ENCODE data around the gene WNK4.
"Not testable (repeated sequence)": the region's sequence is repeated elsewhere in the genome, so short reads cannot be mapped to it uniquely, and the experiment has no call there.

Gene WNK4

DNA sequence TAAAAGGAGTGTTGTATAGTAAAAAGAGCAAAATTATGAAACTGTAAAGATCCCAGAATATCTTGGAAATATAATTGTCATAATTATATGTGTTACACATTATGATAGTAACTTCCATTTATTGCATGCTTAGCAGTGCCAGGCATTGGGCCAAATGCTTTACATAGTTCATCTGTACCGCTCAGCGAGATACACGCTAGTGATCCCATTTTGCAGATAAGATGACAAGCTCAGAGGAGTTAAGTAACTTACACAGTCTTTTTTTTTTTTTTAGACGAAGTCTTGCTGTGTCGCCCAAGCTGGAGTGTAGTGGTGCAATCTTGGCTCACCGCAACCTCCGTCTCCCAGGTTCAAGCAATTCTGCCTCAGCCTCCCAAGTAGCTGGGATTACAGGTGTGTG is 28.8 kb upstream of the WNK4 start:
- H3K36me3 ChIP-seq (ENCODE audit: insufficient read depth, low read length) = no peaks in the 10 kb centered on the region
- H3K4me3 ChIP-seq (ENCODE audit: low read depth, low read length) = no peak overlapping the region
- H3K27me3 ChIP-seq (ENCODE audit: insufficient read depth, low read length) = no peaks in the 10 kb centered on the region
- no peak overlapping the region for H2AFZ ChIP-seq (ENCODE audit: low read length, unreplicated experiment)
- H3K27ac ChIP-seq (ENCODE audit: low read depth, low read length) = no peak overlapping the region
- H3K79me2 ChIP-seq (ENCODE audit: control insufficient read depth, insufficient read depth, low read length, unreplicated experiment) = no peaks in the 10 kb centered on the region
- H3K4me1 ChIP-seq (ENCODE audit: control insufficient read depth, insufficient read depth, low read length, unreplicated experiment) = peaks cover 6% of the 10 kb centered on the region

DNA sequence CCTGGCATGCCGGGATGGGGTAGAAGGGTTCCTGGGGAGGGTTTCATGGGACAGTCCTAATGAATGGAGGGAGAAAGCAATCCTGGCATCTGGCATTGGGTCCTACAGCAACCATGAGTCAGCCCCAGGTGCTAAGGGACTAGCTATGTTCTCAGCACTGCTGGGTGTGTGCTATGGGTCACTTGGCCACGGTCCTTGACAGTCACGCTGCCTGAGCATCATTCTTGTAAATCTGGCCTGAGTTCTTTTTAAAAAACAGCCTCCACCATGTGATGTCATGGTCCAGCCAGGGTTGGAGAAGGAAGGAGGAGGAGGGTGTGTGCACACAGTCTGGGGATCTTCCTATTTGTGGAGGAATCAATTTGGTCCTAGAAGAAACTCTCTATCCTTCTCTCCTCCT is 25.6 kb upstream of the WNK4 start:
- H3K79me2 ChIP-seq (ENCODE audit: control insufficient read depth, insufficient read depth, low read length, unreplicated experiment) = no peaks in the 10 kb centered on the region
- no peak overlapping the region for H3K27ac ChIP-seq (ENCODE audit: low read depth, low read length)
- no peaks in the 10 kb centered on the region for H3K36me3 ChIP-seq (ENCODE audit: insufficient read depth, low read length)
- H3K27me3 ChIP-seq (ENCODE audit: insufficient read depth, low read length) = peaks cover 12% of the 10 kb centered on the region
- no peak overlapping the region for H3K4me3 ChIP-seq (ENCODE audit: low read depth, low read length)
- H3K4me1 ChIP-seq (ENCODE audit: control insufficient read depth, insufficient read depth, low read length, unreplicated experiment) = no peaks in the 10 kb centered on the region
- no peak overlapping the region for H2AFZ ChIP-seq (ENCODE audit: low read length, unreplicated experiment)

DNA sequence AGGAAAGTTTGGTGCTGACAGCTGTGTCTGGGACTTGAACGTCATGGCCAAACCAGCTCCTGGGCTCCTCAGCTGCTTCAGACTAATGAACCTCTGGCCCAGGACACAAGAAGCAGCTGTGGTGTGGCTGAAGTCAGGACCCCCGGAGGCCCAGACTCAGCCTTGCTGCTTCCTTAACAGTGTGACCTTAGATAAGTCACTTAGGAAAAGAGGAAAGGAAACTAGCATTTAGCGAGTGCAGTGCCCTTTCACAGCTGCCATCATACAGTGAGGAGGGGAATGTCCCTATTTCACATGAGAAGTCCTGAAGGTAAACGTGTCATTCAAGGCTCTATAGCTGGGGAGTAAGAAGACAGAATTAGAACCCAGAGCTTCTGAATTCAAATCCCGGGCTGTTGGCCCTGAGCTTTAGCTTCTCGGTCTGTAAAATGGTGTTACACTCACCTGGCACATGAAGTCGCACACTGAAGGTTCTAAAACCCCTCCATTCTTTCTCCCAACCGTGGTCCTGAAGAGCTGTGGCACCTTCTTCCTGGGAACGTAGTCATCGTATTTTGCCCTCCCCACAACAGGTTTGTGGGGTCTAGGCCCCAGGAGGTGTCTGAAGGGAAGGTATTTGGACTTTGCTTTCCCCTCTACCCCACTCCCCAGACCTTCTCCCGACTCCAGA is 20.3 kb upstream of the WNK4 start:
- Histone ChIP-seq H3K79me2 (ENCODE audit: control insufficient read depth, insufficient read depth, low read length, unreplicated experiment) (no peaks in the 10 kb centered on the region), H2AFZ (ENCODE audit: low read length, unreplicated experiment) (peak overlapping the region; percentile 50), H3K4me1 (ENCODE audit: control insufficient read depth, insufficient read depth, low read length, unreplicated experiment) (peaks cover 6% of the 10 kb centered on the region), H3K36me3 (ENCODE audit: insufficient read depth, low read length) (no peaks in the 10 kb centered on the region), H3K27me3 (ENCODE audit: insufficient read depth, low read length) (peaks cover 37% of the 10 kb centered on the region), H3K4me3 (ENCODE audit: low read depth, low read length) (no peak overlapping the region), H3K27ac (ENCODE audit: low read depth, low read length) (no peak overlapping the region)

DNA sequence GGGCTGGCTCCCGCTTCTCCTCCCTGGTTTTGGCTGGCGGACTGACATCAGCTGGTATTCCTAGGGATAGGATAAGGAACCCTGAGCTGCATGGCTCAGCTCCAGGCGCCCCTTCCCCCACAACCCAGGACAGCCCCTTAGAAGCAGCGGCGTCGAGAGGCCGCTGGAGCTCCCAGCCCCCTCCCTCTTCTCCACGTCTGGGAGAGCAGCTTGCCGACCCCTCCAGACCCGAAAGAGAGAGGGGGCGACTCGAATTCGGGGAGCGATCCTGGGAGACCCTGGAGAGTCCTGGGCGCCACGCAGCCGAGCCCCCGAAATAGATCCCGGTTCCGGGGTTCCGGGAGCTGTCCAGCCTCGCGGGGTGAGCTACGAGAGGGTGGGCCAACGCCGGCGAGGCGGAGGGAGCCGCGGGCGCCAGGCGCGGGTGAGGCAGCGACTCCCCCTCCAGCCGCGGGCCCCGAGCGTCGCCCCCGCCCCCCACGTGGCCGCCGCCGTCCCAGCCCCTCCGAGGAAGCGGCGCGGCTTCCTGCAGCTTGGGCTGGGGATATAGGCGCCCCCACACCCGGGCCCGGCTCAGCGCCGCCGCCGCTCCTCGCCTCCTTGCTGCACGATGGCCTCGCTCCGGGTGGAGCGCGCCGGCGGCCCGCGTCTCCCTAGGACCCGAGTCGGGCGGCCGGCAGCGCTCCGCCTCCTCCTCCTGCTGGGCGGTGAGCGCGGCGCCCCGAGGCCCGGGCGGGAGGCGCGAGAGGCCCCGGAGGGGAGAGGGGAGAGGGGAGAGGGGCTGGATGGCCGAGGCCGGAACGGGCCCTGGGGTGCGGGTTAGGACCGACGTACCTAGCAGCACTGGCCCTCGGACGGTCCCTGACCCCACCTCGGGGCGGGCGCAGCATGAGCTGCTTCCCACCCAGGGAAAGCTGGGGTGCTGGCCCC is 19.5 kb upstream of the WNK4 start, which contains the start of gene RAMP2:
Gene RAMP2, plus strand, starts transcription at position 576 of the 930 bp plus-strand sequence. Its CDS starts 35 bp downstream, at position 611.
- Histone ChIP-seq H3K79me2 (ENCODE audit: control insufficient read depth, insufficient read depth, low read length, unreplicated experiment) (no peaks in the 10 kb centered on the region), H3K36me3 (ENCODE audit: insufficient read depth, low read length) (no peaks in the 10 kb centered on the region), H3K27me3 (ENCODE audit: insufficient read depth, low read length) (peaks cover 37% of the 10 kb centered on the region), H3K4me3 (ENCODE audit: low read depth, low read length) (peak within 1 kb of the TSS; percentile 75), H3K27ac (ENCODE audit: low read depth, low read length) (no peak within 1 kb of the TSS), H3K4me1 (ENCODE audit: control insufficient read depth, insufficient read depth, low read length, unreplicated experiment) (peaks cover 6% of the 10 kb centered on the region), H2AFZ (ENCODE audit: low read length, unreplicated experiment) (peak within 1 kb of the TSS; percentile 50)

DNA sequence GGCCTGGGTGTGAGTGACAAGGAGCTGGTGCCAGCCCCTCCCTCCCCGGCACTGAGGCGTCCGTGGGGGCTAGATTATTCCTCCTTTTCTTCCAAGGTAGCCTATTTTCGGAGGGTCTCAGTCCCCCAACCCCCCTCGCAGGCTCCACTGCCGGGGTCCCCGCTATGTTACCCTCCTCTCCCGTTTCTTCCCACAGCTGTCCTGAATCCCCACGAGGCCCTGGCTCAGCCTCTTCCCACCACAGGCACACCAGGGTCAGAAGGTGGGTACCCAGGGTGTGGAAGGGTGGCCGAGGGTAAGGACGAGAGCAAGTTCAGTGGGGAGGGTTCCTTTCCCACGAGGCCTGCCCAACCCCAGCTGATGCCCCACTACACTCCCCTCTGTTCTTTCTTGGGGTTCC is 18.8 kb upstream of the WNK4 start:
- H3K36me3 ChIP-seq (ENCODE audit: insufficient read depth, low read length) = no peaks in the 10 kb centered on the region

DNA sequence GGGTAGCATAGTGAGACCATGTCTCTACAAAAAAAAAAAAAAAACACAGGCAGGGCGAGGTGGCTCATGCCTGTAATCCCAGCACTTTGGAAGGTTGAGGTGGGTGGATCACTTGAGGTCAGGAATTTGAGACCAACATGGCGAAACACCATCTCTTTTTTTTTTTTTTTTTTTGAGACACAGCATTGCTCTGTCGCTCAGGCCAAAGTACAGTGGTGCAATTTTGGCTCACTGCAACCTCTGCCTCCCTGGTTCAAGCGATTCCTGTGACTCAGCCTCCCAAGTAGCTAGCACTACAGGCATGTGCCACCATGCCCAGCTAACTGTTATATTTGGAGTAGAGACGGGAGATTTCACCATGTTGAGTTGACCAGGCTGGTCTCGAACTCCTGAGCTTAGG is 14.3 kb upstream of the WNK4 start:
- Histone ChIP-seq H2AFZ (ENCODE audit: low read length, unreplicated experiment) (no peak overlapping the region), H3K27me3 (ENCODE audit: insufficient read depth, low read length) (peaks cover 11% of the 10 kb centered on the region), H3K36me3 (ENCODE audit: insufficient read depth, low read length) (no peaks in the 10 kb centered on the region), H3K79me2 (ENCODE audit: control insufficient read depth, insufficient read depth, low read length, unreplicated experiment) (no peaks in the 10 kb centered on the region), H3K4me3 (ENCODE audit: low read depth, low read length) (no peak overlapping the region), H3K4me1 (ENCODE audit: control insufficient read depth, insufficient read depth, low read length, unreplicated experiment) (peaks cover 10% of the 10 kb centered on the region), H3K27ac (ENCODE audit: low read depth, low read length) (no peak overlapping the region)

More for the DNA sequence above, 18.8 kb upstream of the WNK4 start:
- peaks cover 37% of the 10 kb centered on the region for H3K27me3 ChIP-seq (ENCODE audit: insufficient read depth, low read length)
- no peak overlapping the region for H2AFZ ChIP-seq (ENCODE audit: low read length, unreplicated experiment)
- H3K27ac ChIP-seq (ENCODE audit: low read depth, low read length) = no peak overlapping the region
- peak overlapping the region; percentile 75 for H3K4me3 ChIP-seq (ENCODE audit: low read depth, low read length)
- H3K4me1 ChIP-seq (ENCODE audit: control insufficient read depth, insufficient read depth, low read length, unreplicated experiment) = peaks cover 6% of the 10 kb centered on the region
- H3K79me2 ChIP-seq (ENCODE audit: control insufficient read depth, insufficient read depth, low read length, unreplicated experiment) = no peaks in the 10 kb centered on the region

DNA sequence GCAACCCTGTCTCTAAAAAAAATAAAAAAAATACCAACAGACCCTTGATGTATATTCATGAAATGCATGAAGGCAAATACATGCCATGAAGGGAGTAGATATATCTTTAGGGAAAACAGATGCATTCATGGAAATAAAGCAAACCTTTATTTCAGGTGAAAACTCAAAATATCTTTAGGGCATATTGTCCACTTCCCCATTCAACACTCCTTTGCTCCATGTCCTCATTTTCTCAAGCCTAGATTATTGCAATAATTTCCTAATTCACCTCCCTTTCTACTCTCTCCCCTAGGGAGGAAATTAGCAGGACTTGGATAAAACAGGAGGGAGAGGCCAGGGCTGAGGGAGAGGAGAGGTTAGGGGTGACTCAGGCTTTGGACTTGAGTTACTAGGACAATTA is 12.9 kb upstream of the WNK4 start:
- Histone ChIP-seq H3K4me1 (ENCODE audit: control insufficient read depth, insufficient read depth, low read length, unreplicated experiment) (peaks cover 10% of the 10 kb centered on the region), H3K27me3 (ENCODE audit: insufficient read depth, low read length) (no peaks in the 10 kb centered on the region), H3K27ac (ENCODE audit: low read depth, low read length) (no peak overlapping the region), H2AFZ (ENCODE audit: low read length, unreplicated experiment) (no peak overlapping the region), H3K79me2 (ENCODE audit: control insufficient read depth, insufficient read depth, low read length, unreplicated experiment) (no peaks in the 10 kb centered on the region), H3K36me3 (ENCODE audit: insufficient read depth, low read length) (no peaks in the 10 kb centered on the region), H3K4me3 (ENCODE audit: low read depth, low read length) (no peak overlapping the region)

DNA sequence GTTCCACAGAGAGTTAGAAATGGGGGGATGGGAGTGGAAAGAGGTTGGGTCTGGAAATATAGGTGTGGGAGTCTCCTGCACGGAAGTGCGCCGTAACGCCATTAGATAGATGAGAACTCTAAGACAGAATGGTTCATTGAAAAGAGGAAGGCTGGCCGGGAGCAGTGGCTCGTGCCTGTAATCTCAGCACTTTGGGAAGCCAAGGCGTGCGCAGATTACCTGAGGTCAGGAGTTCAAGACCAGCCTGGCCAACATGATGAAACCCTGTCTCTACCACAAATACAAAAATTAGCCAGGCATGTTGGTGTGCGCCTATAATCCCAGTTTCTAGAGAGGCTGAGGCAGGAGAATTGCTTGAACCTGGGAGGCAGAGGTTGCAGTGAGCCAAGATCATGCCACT is 12.4 kb upstream of the WNK4 start:
- not testable (repeated sequence) for H3K27me3 ChIP-seq (ENCODE audit: insufficient read depth, low read length); H3K36me3 ChIP-seq (ENCODE audit: insufficient read depth, low read length); H3K4me1 ChIP-seq (ENCODE audit: control insufficient read depth, insufficient read depth, low read length, unreplicated experiment); H3K27ac ChIP-seq (ENCODE audit: low read depth, low read length); H3K4me3 ChIP-seq (ENCODE audit: low read depth, low read length); H3K79me2 ChIP-seq (ENCODE audit: control insufficient read depth, insufficient read depth, low read length, unreplicated experiment); H2AFZ ChIP-seq (ENCODE audit: low read length, unreplicated experiment)

DNA sequence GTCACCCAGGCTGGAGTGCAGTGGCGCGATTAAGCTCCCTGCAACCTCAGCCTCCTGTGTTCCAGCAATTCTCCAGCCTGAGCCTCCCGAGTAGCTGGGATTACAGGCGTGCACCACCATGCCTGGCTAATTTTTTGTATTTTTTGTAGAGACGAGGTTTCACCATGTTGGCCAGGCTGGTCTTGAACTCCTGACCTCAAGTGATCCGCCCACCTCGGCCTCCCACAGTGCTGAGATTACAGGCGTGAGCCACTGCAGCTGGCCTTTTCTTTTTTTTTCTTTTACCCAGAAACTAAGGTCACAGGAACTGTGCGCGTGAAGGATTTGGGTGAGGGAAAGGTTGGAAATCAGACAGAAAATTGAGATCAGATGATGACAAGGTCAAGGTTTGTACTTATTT is 10.4 kb upstream of the WNK4 start:
- peaks cover 12% of the 10 kb centered on the region for H3K4me1 ChIP-seq (ENCODE audit: control insufficient read depth, insufficient read depth, low read length, unreplicated experiment)
- H3K79me2 ChIP-seq (ENCODE audit: control insufficient read depth, insufficient read depth, low read length, unreplicated experiment); H3K27me3 ChIP-seq (ENCODE audit: insufficient read depth, low read length); H3K4me3 ChIP-seq (ENCODE audit: low read depth, low read length); H3K36me3 ChIP-seq (ENCODE audit: insufficient read depth, low read length); H2AFZ ChIP-seq (ENCODE audit: low read length, unreplicated experiment); H3K27ac ChIP-seq (ENCODE audit: low read depth, low read length): not testable (repeated sequence)

DNA sequence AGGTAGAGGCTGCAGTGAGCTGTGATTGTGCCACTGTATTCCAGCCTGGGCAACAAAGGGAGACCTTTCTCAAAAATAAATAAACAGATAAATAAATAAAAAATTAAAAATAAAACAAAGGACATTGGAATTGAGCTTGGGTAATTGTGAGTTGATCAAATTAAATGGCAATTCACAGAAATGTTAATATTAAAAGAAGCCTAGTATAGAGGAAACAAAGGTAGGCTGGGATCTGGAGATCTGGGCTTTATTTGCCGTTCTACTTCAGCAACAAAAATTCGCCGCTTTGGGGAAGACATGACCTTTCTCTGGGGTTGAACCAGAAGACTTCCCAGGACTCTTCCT is 7.5 kb upstream of the WNK4 start:
- peak overlapping the region; percentile 62 for H2AFZ ChIP-seq (ENCODE audit: low read length, unreplicated experiment)
- peaks cover 17% of the 10 kb centered on the region for H3K4me1 ChIP-seq (ENCODE audit: control insufficient read depth, insufficient read depth, low read length, unreplicated experiment)
- no peaks in the 10 kb centered on the region for H3K27me3 ChIP-seq (ENCODE audit: insufficient read depth, low read length)
- H3K4me3 ChIP-seq (ENCODE audit: low read depth, low read length) = peak overlapping the region; percentile 92
- H3K36me3 ChIP-seq (ENCODE audit: insufficient read depth, low read length) = no peaks in the 10 kb centered on the region
- H3K79me2 ChIP-seq (ENCODE audit: control insufficient read depth, insufficient read depth, low read length, unreplicated experiment) = peaks cover 12% of the 10 kb centered on the region
- peak overlapping the region; percentile 81 for H3K27ac ChIP-seq (ENCODE audit: low read depth, low read length)
